Measurements from ENCODE around the gene VIT.

- no peak for TF ChIP-seq POLR2A (IDR thresholded peaks at IDR 0.05; ENCODE audit: low read depth)
- no peak for TF ChIP-seq EP300 (IDR thresholded peaks at IDR 0.05)
These were observed 36.6 kb upstream of the VIT start for GRCh38 chr2:36659872-36660312.

All from esophagus muscularis mucosa (tissue), 2 donors.